Ascending aorta (tissue), 2 donors: Measurements from ENCODE around the gene NXPH4. TPM values are rescaled to one million over a fixed set of nuclear protein-coding genes. Genes with fewer than 3 reads are reported as not detected.

ENCODE experiments used
- DNase-seq, 2 donors: peaks; one replicate each; pipeline ENCODE4 v3.0.0-alpha.2; 2019; ENCODE audit warnings: low spot score in 2 of 2
- H3K27ac ChIP-seq, 2 donors: fragments of 200-600 bp; sonication (generic); one replicate each; pipeline ENCODE4 v1.5.1; 2016 to 2017; ENCODE audit warnings: mild to moderate bottlenecking in 1 of 2
- H3K27me3 ChIP-seq: fragments of 200-600 bp; sonication (generic); one replicate; pipeline ENCODE4 v1.5.1; 2017
- H3K36me3 ChIP-seq, 2 donors: fragments of 200-600 bp; sonication (generic); one replicate each; pipeline ENCODE4 v1.5.1; 2016
- H3K4me1 ChIP-seq, 2 donors: fragments of 200-600 bp; sonication (generic); one replicate each; pipeline ENCODE4 v1.5.1; 2016 to 2017; ENCODE audit warnings: mild to moderate bottlenecking in 1 of 2
- H3K4me3 ChIP-seq, 2 donors: fragments of 200-600 bp; sonication (generic); one replicate each; pipeline ENCODE4 v1.5.1; 2016 to 2017; ENCODE audit warnings: mild to moderate bottlenecking in 1 of 2
- H3K9me3 ChIP-seq, 2 donors: fragments of 200-600 bp; sonication (generic); one replicate each; pipeline ENCODE4 v1.5.1; 2016
- intact Hi-C: fragments of 100-400 bp; cut with DNase I; formaldehyde crosslinking; loops from one replicate; pipeline ENCODE4 v1.15.1; 2023
- total RNA-seq: library from RNA; depleted of rRNA; stranded (reverse); fragments of >200 nt; gene quantifications from one replicate; pipeline ENCODE4 v1.1.0, GENCODE V29; 2016
- TF ChIP-seq, protein P1 (sequence below), 3 experiments: fragments of 200-600 bp in 2 of 3; fragments of 450-650 bp in 1 of 3; sonication (generic) in 2 of 3; IDR thresholded peaks; one replicate each; pipeline ENCODE4 v1.5.1; 2016 to 2019; ENCODE audit warnings: antibody characterized with exemption in 3 of 3, mild to moderate bottlenecking in 1 of 3, moderate library complexity in 1 of 3

The NXPH4 gene
- total RNA-seq, 1 donor from 2014 or later = not detected

DNA sequence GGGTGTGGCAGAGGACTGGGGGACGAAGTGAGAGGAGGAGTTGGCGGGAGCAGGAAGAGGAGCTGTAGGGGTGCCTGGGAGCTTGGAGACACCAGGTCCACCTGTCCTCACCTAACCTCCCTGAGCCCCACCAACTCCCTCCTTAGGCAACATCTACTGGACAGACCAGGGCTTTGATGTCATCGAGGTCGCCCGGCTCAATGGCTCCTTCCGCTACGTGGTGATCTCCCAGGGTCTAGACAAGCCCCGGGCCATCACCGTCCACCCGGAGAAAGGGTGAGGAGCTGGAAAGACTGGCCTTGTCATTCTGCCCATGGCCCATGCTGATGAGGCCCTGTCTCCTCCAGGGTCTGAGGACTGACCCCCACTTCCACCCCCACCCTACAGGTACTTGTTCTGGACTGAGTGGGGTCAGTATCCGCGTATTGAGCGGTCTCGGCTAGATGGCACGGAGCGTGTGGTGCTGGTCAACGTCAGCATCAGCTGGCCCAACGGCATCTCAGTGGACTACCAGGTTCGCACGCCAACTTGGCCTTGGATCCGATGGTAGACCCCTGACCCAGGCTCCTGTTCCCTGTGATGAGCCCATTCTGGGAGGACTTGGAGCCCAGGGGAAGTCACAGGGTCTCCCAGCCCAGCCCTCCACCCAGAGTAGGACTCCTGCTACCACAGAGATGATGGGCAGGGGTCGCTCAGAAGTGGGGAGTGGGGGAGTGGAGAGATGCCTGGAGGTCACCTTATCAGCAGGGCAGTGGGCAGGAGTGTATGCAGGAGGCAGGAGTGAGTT, 32.5 kb upstream of the NXPH4 start:
- no peaks in the 10 kb centered on the region for H3K9me3 ChIP-seq
- H3K36me3 ChIP-seq = peaks cover 90 to 91% of the 10 kb centered on the region in 2 donors
- no peaks in the 10 kb centered on the region for H3K4me1 ChIP-seq
- no peaks in the 10 kb centered on the region for H3K27me3 ChIP-seq
- intact Hi-C loops = loop anchor here (2.0 kb wide), 1 partner anchor 115 kb away; no protein-coding TSS in a partner anchor
- H3K4me3 ChIP-seq = no peak overlapping the region
- no peak overlapping the region for H3K27ac ChIP-seq
- no peak for DNase-seq
- TF ChIP-seq, protein P1, sequence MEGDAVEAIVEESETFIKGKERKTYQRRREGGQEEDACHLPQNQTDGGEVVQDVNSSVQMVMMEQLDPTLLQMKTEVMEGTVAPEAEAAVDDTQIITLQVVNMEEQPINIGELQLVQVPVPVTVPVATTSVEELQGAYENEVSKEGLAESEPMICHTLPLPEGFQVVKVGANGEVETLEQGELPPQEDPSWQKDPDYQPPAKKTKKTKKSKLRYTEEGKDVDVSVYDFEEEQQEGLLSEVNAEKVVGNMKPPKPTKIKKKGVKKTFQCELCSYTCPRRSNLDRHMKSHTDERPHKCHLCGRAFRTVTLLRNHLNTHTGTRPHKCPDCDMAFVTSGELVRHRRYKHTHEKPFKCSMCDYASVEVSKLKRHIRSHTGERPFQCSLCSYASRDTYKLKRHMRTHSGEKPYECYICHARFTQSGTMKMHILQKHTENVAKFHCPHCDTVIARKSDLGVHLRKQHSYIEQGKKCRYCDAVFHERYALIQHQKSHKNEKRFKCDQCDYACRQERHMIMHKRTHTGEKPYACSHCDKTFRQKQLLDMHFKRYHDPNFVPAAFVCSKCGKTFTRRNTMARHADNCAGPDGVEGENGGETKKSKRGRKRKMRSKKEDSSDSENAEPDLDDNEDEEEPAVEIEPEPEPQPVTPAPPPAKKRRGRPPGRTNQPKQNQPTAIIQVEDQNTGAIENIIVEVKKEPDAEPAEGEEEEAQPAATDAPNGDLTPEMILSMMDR (IDR thresholded peaks at IDR 0.05) = no peak

DNA sequence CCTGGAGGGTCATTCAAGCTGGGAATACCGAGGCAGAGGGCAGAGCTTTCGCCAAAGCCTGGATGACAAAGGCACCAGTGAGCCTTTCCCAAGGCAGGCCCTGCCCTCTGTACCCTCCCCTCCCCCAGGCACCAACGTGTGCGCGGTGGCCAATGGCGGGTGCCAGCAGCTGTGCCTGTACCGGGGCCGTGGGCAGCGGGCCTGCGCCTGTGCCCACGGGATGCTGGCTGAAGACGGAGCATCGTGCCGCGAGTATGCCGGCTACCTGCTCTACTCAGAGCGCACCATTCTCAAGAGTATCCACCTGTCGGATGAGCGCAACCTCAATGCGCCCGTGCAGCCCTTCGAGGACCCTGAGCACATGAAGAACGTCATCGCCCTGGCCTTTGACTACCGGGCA, 31.2 kb upstream of the NXPH4 start:
- peaks cover 89 to 91% of the 10 kb centered on the region in 2 donors for H3K36me3 ChIP-seq
- TF ChIP-seq, protein P1 (IDR thresholded peaks at IDR 0.05) = no peak
- H3K9me3 ChIP-seq = no peaks in the 10 kb centered on the region
- no peaks in the 10 kb centered on the region for H3K27me3 ChIP-seq
- no peak overlapping the region for H3K27ac ChIP-seq
- DNase-seq = no peak
- no peak overlapping the region for H3K4me3 ChIP-seq
- H3K4me1 ChIP-seq = no peaks in the 10 kb centered on the region
- intact Hi-C loops = no loop called here

DNA sequence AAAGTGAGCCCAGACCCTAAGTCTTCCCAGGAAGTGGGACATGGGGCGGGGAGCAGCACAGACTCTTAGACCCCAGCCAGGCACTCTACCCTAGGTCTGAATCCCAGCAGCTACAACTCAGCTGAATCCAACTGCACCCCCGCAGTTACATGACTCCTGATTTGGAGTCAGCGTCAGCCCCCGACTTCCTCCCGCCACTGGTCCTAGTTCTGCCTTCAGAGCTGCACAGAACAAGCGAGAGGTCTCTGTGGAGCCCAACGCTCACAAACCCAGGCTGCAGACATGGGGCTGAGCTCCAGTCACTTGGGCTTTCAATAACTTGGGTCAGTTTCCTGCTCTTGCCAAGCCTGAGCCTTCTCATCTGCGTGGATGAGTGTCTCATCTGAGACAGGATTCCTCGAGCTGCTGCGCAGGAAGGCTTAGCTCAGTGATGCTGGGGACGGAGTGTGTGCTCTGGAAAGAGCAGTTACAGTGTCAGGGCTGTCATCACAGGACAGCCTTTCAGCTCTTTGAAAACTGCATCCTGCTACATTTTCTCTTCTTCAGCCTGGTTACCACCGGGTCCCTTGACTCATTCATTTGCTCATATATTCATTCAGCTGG, 30.6 kb upstream of the NXPH4 start:
- intact Hi-C loops = no loop called here
- Histone ChIP-seq H3K4me3 (no peak overlapping the region), H3K27me3 (no peaks in the 10 kb centered on the region), H3K4me1 (no peaks in the 10 kb centered on the region), H3K27ac (no peak overlapping the region), H3K9me3 (no peaks in the 10 kb centered on the region), H3K36me3 (peaks cover 89 to 91% of the 10 kb centered on the region in 2 donors)
- TF ChIP-seq, protein P1 (IDR thresholded peaks at IDR 0.05) = no peak
- no peak for DNase-seq

DNA sequence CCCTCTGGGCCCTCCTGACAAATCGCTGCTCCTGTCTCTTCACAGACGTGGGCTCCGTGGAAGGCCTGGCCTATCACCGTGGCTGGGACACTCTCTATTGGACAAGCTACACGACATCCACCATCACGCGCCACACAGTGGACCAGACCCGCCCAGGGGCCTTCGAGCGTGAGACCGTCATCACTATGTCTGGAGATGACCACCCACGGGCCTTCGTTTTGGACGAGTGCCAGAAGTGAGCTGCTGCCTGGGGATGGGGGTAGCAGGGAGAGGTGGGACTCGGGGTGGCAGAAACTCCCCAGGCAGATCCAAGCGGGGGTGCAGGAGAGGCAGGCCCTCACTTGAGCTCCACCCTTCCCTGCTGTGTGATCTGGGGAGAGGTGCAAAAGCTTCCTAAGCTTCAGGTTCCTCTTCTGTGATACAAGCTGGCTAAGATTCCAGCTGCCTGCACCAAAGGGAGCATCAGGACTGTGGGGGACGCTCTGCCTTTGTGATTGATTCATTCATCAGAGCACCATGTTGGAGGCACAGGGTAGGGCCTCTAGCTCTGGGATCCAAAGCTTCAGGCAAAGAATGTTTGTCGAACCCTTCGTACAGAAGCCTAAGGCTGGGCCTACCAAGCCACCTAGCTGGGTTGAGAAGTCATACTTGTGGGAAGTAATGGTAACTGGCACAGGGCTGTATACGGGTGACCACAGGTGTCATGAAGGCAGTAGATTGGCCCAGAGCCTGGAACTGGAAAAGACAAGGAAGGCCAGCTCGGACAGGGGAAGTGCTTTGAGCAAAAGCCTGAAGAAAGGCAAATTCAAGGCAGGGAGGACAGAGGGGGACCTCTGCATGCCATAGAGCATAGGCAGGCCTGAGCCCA, 29.1 kb upstream of the NXPH4 start:
- Histone ChIP-seq H3K4me3 (no peak overlapping the region), H3K27ac (no peak overlapping the region), H3K9me3 (no peaks in the 10 kb centered on the region), H3K36me3 (peaks cover 91 to 95% of the 10 kb centered on the region in 2 donors), H3K27me3 (no peaks in the 10 kb centered on the region), H3K4me1 (no peaks in the 10 kb centered on the region)
- intact Hi-C loops = no loop called here
- TF ChIP-seq, protein P1 (IDR thresholded peaks at IDR 0.05) = no peak
- DNase-seq = no peak

DNA sequence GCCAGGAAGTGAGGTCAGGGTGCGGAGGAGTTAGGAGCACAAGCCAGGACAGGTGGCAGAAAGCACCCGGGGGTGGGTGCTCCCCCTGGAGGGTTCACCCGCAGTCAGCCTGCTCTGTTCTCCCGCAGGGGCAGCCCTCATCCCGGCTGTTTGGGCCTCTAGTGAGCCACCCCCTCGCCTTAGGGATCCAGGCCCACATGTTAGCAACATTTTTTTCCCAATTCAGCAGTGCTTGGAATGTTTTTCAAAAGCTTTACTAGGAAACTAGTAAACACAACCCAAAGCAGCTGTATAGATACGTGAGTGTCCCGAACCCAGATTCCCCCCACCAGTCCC, 28.5 kb upstream of the NXPH4 start:
- Histone ChIP-seq H3K27me3 (no peaks in the 10 kb centered on the region), H3K36me3 (peaks cover 97 to 100% of the 10 kb centered on the region in 2 donors), H3K9me3 (no peaks in the 10 kb centered on the region), H3K27ac (no peak overlapping the region), H3K4me3 (no peak overlapping the region), H3K4me1 (no peaks in the 10 kb centered on the region)
- intact Hi-C loops = no loop called here
- TF ChIP-seq, protein P1 (IDR thresholded peaks at IDR 0.05) = no peak
- no peak for DNase-seq
